Upper lobe of left lung (tissue), 6 donors: ENCODE data around the gene DISP1. TPM values are rescaled to one million over a fixed set of nuclear protein-coding genes. Genes with fewer than 3 reads are reported as not detected.
A peak's percentile ranks its signal among the peaks of the same experiment; 100 is the strongest.

Experiments
- ATAC-seq, 2 donors: fragments of 200-7000 bp; cut with Tn5 transposase; one replicate each; pipeline ENCODE4 v1.9.1; 2022; ENCODE audit warnings: mild to moderate bottlenecking in 2 of 2, moderate library complexity in 2 of 2; ENCODE audit not compliant: low FRiP score in 2 of 2
- DNase-seq, 2 donors: peaks; one replicate each; pipeline ENCODE4 v3.0.0-alpha.2; 2019 to 2020
- H3K27ac ChIP-seq, 4 donors: fragments of 200-600 bp; sonication (generic); one replicate each; pipeline ENCODE4 v1.5.1; 2016 to 2019
- H3K27me3 ChIP-seq, 4 donors: fragments of 200-600 bp; sonication (generic); one replicate each; pipeline ENCODE4 v1.5.1; 2017 to 2019
- H3K36me3 ChIP-seq, 4 donors: fragments of 200-600 bp; sonication (generic); one replicate each; pipeline ENCODE4 v1.5.1; 2016 to 2019
- H3K4me1 ChIP-seq, 4 donors: fragments of 200-600 bp; sonication (generic); one replicate each; pipeline ENCODE4 v1.5.1; 2018 to 2019
- H3K4me3 ChIP-seq, 4 donors: fragments of 200-600 bp; sonication (generic); one replicate each; pipeline ENCODE4 v1.5.1; 2017 to 2019; ENCODE audit warnings: mild to moderate bottlenecking in 2 of 4, moderate library complexity in 1 of 4
- H3K9me3 ChIP-seq, 4 donors: fragments of 200-600 bp; sonication (generic); one replicate each; pipeline ENCODE4 v1.5.1; 2018 to 2019
- CTCF ChIP-seq, 6 experiments: fragments of 450-650 bp in 4 of 6; fragments of 200-600 bp in 2 of 6; sonication (generic) in 2 of 6; IDR thresholded peaks; one replicate each; pipeline ENCODE4 v1.5.1; 2016 to 2019; ENCODE audit warnings: antibody characterized with exemption in 6 of 6
- EP300 ChIP-seq, 4 donors: sonication (generic); formaldehyde crosslinking; IDR thresholded peaks; one replicate each; pipeline ENCODE4 v1.5.1; 2017; ENCODE audit warnings: antibody characterized with exemption in 4 of 4, control low read depth in 2 of 4
- POLR2A ChIP-seq, 4 donors: fragments of 450-650 bp; IDR thresholded peaks; one replicate each; pipeline ENCODE4 v1.5.1; 2016 to 2017; ENCODE audit warnings: antibody characterized with exemption in 4 of 4, mild to moderate bottlenecking in 2 of 4
- POLR2AphosphoS5 ChIP-seq, 2 donors: sonication (generic); formaldehyde crosslinking; IDR thresholded peaks; one replicate each; pipeline ENCODE4 v1.5.1; 2017; ENCODE audit warnings: antibody characterized with exemption in 2 of 2
- WGBS, 2 donors: methylation state at CpG; one replicate each; pipeline ENCODE4 v1.1.5; 2017 to 2018; 5-methylcytosine and 5-hydroxymethylcytosine counted together
- total RNA-seq, 6 donors: library from RNA; depleted of rRNA in 4 of 6; stranded (reverse); fragments of >200 nt in 4 of 6; gene quantifications; one replicate each; pipeline versions ENCODE4 v1.1.0 to v1.2.1, GENCODE V29; 2016 to 2021
- donor health status: DM: no; HTN: no; CAD: no; lungs with moderate emphysema.
- donor health status: DM: no; HTN: yes; CAD: no; lungs with severe emphysema.

Gene DISP1
- total RNA-seq, 6 donors from 2014 or later = 10.5 to 20.1 (median 15.6) TPM

- Histone ChIP-seq H3K9me3 (peaks cover 0 to 9% (median 8%) of the 10 kb centered on the region in 4 donors), H3K4me3 (no peak overlapping the region), H3K36me3 (no peaks in the 10 kb centered on the region), H3K27me3 (no peaks in the 10 kb centered on the region), H3K4me1 (peaks cover 0 to 10% (median 2%) of the 10 kb centered on the region in 4 donors), H3K27ac (peak overlapping the region in 1 of 4 donors; percentile 57)
- ATAC-seq (no peak), DNase-seq (no peak)
- WGBS, 2 donors = 84 to 91% methylated on average over 2 of the region's 2 CpGs
- no peak for TF ChIP-seq CTCF (IDR thresholded peaks at IDR 0.05)
- TF ChIP-seq POLR2AphosphoS5 (IDR thresholded peaks at IDR 0.05) = no peak
- TF ChIP-seq POLR2A (IDR thresholded peaks at IDR 0.05) = no peak
- TF ChIP-seq EP300 (IDR thresholded peaks at IDR 0.05) = no peak
Measured at GRCh38 chr1:222769971-222770620, 44.7 kb upstream of the DISP1 start.

GRCh38 chr1:222772996-222773379 is 41.9 kb upstream of the DISP1 start:
- H3K4me3 ChIP-seq = peak overlapping the region in 3 of 4 donors; percentile 10 to 34 (median 28)
- ATAC-seq = peak in 1 of 2 donors; percentile 40
- peaks cover 0 to 9% (median 8%) of the 10 kb centered on the region in 4 donors for H3K9me3 ChIP-seq
- peak overlapping the region; percentile 44 to 77 (median 72) for H3K27ac ChIP-seq
- WGBS, 2 donors = 49 to 55% methylated on average over 4 of the region's 4 CpGs
- no peaks in the 10 kb centered on the region for H3K36me3 ChIP-seq
- TF ChIP-seq POLR2AphosphoS5 (IDR thresholded peaks at IDR 0.05) (peak in 1 of 2 donors; percentile 33), EP300 (IDR thresholded peaks at IDR 0.05) (no peak), POLR2A (IDR thresholded peaks at IDR 0.05) (no peak), CTCF (IDR thresholded peaks at IDR 0.05) (no peak)
- H3K4me1 ChIP-seq = peaks cover 0 to 18% (median 5%) of the 10 kb centered on the region in 4 donors
- no peaks in the 10 kb centered on the region for H3K27me3 ChIP-seq
- no peak for DNase-seq

GRCh38 chr1:222777463-222777862 is 37.4 kb upstream of the DISP1 start:
- no peak for ATAC-seq

GRCh38 chr1:222777977-222778376 is 36.9 kb upstream of the DISP1 start:
- no peaks in the 10 kb centered on the region for H3K9me3 ChIP-seq
- TF ChIP-seq CTCF (IDR thresholded peaks at IDR 0.05) (no peak), EP300 (IDR thresholded peaks at IDR 0.05) (no peak), POLR2AphosphoS5 (IDR thresholded peaks at IDR 0.05) (no peak), POLR2A (IDR thresholded peaks at IDR 0.05) (no peak)
- ATAC-seq (no peak), DNase-seq (no peak)
- H3K4me3 ChIP-seq = no peak overlapping the region
- no peak overlapping the region for H3K27ac ChIP-seq
- H3K4me1 ChIP-seq = peaks cover 0 to 11% (median 2%) of the 10 kb centered on the region in 4 donors
- H3K36me3 ChIP-seq = no peaks in the 10 kb centered on the region
- no peaks in the 10 kb centered on the region for H3K27me3 ChIP-seq
- 29 to 35% methylated on average over 2 of the region's 2 CpGs for WGBS, 2 donors

More at GRCh38 chr1:222777463-222777862, 37.4 kb upstream of the DISP1 start:
- DNase-seq = no peak
- Histone ChIP-seq H3K36me3 (no peaks in the 10 kb centered on the region), H3K4me3 (no peak overlapping the region), H3K27me3 (no peaks in the 10 kb centered on the region), H3K4me1 (peaks cover 0 to 13% (median 2%) of the 10 kb centered on the region in 4 donors), H3K27ac (no peak overlapping the region), H3K9me3 (no peaks in the 10 kb centered on the region)
- WGBS, 2 donors = 86 to 93% methylated on average over 1 of the region's 1 CpG
- TF ChIP-seq POLR2AphosphoS5 (IDR thresholded peaks at IDR 0.05) (peak in 1 of 2 donors; percentile 47), CTCF (IDR thresholded peaks at IDR 0.05) (no peak), EP300 (IDR thresholded peaks at IDR 0.05) (peak in 1 of 4 donors; percentile 59)

GRCh38 chr1:222781251-222781650 is 33.6 kb upstream of the DISP1 start:
- no peak overlapping the region for H3K27ac ChIP-seq
- H3K4me3 ChIP-seq = no peak overlapping the region
- no peak for ATAC-seq
- no peaks in the 10 kb centered on the region for H3K9me3 ChIP-seq
- H3K4me1 ChIP-seq = peaks cover 11 to 35% (median 19%) of the 10 kb centered on the region in 4 donors
- TF ChIP-seq POLR2A (IDR thresholded peaks at IDR 0.05) (no peak), EP300 (IDR thresholded peaks at IDR 0.05) (no peak), CTCF (IDR thresholded peaks at IDR 0.05) (no peak), POLR2AphosphoS5 (IDR thresholded peaks at IDR 0.05) (no peak)
- WGBS, 2 donors = 75 to 89% methylated on average over 4 of the region's 4 CpGs
- no peaks in the 10 kb centered on the region for H3K36me3 ChIP-seq
- DNase-seq = no peak
- H3K27me3 ChIP-seq = no peaks in the 10 kb centered on the region
